Thyroid gland (tissue), 4 donors: ENCODE results near the gene POC1A.

Experiments used
- CTCF ChIP-seq, 6 experiments: fragments of 200-600 bp in 3 of 6; fragments of 450-650 bp in 3 of 6; sonication (generic) in 3 of 6; IDR thresholded peaks; one replicate each; pipeline ENCODE4 v1.5.1; 2016 to 2019; ENCODE audit warnings: antibody characterized with exemption in 6 of 6, mild to moderate bottlenecking in 2 of 6, inconsistent platforms in 1 of 6, moderate library complexity in 1 of 6
- POLR2A ChIP-seq, 2 donors: fragments of 450-650 bp; IDR thresholded peaks; one replicate each; pipeline ENCODE4 v1.6.1; 2017; ENCODE audit warnings: antibody characterized with exemption in 2 of 2, mild to moderate bottlenecking in 2 of 2, moderate library complexity in 1 of 2

DNA sequence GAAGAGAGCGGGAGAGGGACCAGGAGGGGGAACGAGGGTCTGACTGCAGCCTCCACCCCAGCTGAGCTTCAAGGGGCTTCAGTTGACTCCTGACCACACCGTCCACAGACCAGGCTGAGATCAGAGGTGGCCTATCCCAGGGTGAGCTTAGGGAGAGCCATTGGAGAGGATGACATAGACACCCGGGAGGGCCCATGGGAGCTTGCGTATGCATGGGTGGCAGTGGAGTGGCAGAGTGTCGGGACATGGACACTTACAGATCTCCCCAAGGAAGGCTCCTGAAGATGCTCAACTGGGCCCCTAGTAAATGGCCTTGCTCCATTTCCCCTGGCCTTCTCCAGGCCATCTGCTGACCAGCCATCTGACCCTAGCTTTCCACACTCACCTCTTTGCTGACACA is 31.1 kb upstream of the POC1A start:
- no peak for TF ChIP-seq POLR2A (IDR thresholded peaks at IDR 0.05)
- TF ChIP-seq CTCF (IDR thresholded peaks at IDR 0.05), result no peak
